ENCODE data around the gene RING1. TPM values are rescaled to one million over a fixed set of nuclear protein-coding genes. Genes with fewer than 3 reads are reported as not detected.

RING1 gene
- total RNA-seq = 8.7 and 11.7 TPM in 2 replicates

DNA sequence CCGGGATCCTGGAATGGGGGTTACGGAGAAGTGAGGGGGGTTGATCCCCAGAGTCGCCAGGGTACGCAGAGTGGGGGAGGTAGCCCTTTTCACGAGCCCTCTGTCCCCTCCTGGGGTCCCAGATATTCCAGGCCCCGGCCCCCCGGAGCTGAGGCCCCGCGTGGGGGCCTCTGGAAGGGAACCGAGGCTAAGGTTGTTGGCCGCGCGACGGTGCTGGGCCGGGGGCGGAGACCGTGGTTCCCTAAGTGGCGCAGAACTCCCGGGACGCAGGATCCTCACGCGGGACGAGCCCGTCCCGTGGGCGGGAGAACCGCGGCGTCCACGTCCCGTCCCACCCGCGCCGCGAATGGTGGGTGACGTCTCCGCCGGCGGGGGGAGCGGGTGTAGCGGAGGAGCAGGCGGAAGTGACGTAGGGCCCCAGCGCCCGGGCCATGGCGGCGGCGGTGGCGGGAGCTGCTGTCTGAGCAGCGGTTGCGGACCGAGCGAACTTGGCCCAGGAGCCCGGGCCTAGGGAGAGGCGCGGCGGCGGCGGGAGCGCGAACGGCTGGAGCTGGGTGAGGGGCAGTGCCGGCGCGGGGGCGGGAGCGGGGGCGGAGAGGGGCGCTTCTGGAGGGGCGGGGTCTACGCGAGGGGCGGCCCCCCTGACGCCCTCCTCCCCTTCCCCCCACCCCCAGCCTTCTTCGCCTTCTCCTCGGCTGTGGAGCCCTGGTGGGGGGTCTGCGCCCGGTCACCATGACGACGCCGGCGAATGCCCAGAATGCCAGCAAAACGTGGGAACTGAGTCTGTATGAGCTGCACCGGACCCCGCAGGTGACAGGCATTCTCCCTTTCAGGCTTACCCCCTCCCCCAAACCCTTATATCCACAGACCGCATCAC is at the start of gene RING1:
RING1 (plus strand) TSS at position 410 of the 877 bp plus-strand sequence; CDS start at position 733, 323 bp downstream.

DNA sequence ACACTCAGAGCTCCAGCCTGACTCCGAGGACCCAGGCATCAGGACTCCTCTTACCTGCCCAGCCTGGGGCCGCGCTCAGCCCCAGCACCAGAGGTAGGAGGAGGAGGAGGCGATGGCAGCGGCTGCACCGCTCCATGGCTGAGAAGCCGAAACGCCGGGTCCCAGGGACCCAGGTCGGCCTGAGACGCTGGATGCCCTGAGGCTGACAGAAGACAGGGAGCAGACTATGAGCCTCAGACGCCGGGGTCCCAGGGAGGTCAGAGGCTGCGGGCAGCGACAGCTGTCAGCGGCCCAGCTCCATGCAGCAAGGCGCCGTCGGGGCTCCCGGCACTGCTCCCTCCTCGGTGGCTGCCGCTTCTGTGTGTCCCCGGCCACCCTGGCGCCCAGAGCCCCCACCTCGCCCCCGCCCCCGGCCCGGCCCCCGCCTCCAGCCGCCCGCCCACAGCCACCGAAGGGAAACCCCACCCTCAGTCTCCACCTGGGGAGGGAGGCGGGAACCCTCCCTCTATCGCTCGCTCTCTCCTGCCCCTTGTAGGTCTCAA is 16.1 kb upstream of the RING1 start, which contains the start of gene COL11A2:
COL11A2 (minus strand) TSS at position 363 of the 542 bp plus-strand sequence; CDS start at position 136, 227 bp downstream.

GRCh38 chr6:33200219-33201146 is 7.8 kb upstream of the RING1 start, which contains the start of the genes RXRB and SLC39A7:
Gene RXRB, minus strand, starts transcription at chr6:33200665. Its CDS starts 189 bp downstream, at chr6:33200476.
Gene SLC39A7, plus strand, starts transcription at chr6:33200867. Its CDS starts 379 bp downstream, at chr6:33201246.

GRCh38 chr6:33204415-33205190 is 3.7 kb upstream of the RING1 start, which contains the start of gene HSD17B8:
Gene HSD17B8, plus strand, starts transcription at chr6:33204655. Its CDS starts 14 bp downstream, at chr6:33204669.

Other genes with a start within 250 kb of the RING1 start
- gene BRD2, start 239.9 kb upstream of the RING1 start, total RNA-seq = 98.5 and 99.9 TPM in 2 replicates
- gene HLA-DOA, start 198.9 kb upstream of the RING1 start, total RNA-seq = not detected in 2 replicates
- 9.8 and 28.3 TPM in 2 replicates for gene HLA-DPA1, start 134.9 kb upstream of the RING1 start, total RNA-seq
- gene HLA-DPB1, start 132.5 kb upstream of the RING1 start, total RNA-seq = 31.0 and 37.8 TPM in 2 replicates
- gene COL11A2, start 16.0 kb upstream of the RING1 start, total RNA-seq = 0.07 and 0.15 TPM in 2 replicates
- 12.9 and 17.4 TPM in 2 replicates for gene RXRB, start 7.8 kb upstream of the RING1 start, total RNA-seq
- gene SLC39A7, start 7.6 kb upstream of the RING1 start, total RNA-seq = 75.7 and 93.8 TPM in 2 replicates
- 6.7 and 9.8 TPM in 2 replicates for gene HSD17B8, start 3.8 kb upstream of the RING1 start, total RNA-seq
- gene VPS52, start 63.4 kb downstream of the RING1 start, total RNA-seq = 36.8 and 43.6 TPM in 2 replicates
- 4,238 and 4,354 TPM in 2 replicates for gene RPS18, start 63.6 kb downstream of the RING1 start, total RNA-seq
- gene B3GALT4, start 68.6 kb downstream of the RING1 start, total RNA-seq = 5.6 and 8.1 TPM in 2 replicates
- 65.6 and 74.7 TPM in 2 replicates for gene WDR46, start 80.7 kb downstream of the RING1 start, total RNA-seq
- gene PFDN6, start 81.1 kb downstream of the RING1 start, total RNA-seq = 55.3 and 67.7 TPM in 2 replicates
- 49.4 and 55.9 TPM in 2 replicates for gene RGL2, start 90.4 kb downstream of the RING1 start, total RNA-seq
- 171 and 179 TPM in 2 replicates for gene TAPBP, start 105.6 kb downstream of the RING1 start, total RNA-seq
- gene ZBTB22, start 109.2 kb downstream of the RING1 start, total RNA-seq = 8.9 and 11.6 TPM in 2 replicates
- gene DAXX, start 114.5 kb downstream of the RING1 start, total RNA-seq = 35.7 and 36.8 TPM in 2 replicates
- gene KIFC1, start 183.3 kb downstream of the RING1 start, total RNA-seq = 41.9 and 45.2 TPM in 2 replicates
- gene PHF1, start 202.5 kb downstream of the RING1 start, total RNA-seq = 17.9 and 24.2 TPM in 2 replicates
- 151 and 168 TPM in 2 replicates for gene CUTA, start 209.6 kb downstream of the RING1 start, total RNA-seq
- 1.4 and 2.7 TPM in 2 replicates for gene SYNGAP1, start 211.6 kb downstream of the RING1 start, total RNA-seq
- 4.1 and 4.9 TPM in 2 replicates for gene ZBTB9, start 246.1 kb downstream of the RING1 start, total RNA-seq

Measured in mammary microvascular endothelial cell (primary cell).